CD4-positive, alpha-beta T cell treated with Interleukin-4 for 4 hours (primary cell): ENCODE results near the gene NCR3LG1.
"Not testable (repeated sequence)": the region's sequence is repeated elsewhere in the genome, so short reads cannot be mapped to it uniquely, and the experiment has no call there.

ENCODE experiments used
- DNase-seq: peaks from one replicate; pipeline ENCODE4 v3.0.0-alpha.2; 2020

The NCR3LG1 gene

DNA sequence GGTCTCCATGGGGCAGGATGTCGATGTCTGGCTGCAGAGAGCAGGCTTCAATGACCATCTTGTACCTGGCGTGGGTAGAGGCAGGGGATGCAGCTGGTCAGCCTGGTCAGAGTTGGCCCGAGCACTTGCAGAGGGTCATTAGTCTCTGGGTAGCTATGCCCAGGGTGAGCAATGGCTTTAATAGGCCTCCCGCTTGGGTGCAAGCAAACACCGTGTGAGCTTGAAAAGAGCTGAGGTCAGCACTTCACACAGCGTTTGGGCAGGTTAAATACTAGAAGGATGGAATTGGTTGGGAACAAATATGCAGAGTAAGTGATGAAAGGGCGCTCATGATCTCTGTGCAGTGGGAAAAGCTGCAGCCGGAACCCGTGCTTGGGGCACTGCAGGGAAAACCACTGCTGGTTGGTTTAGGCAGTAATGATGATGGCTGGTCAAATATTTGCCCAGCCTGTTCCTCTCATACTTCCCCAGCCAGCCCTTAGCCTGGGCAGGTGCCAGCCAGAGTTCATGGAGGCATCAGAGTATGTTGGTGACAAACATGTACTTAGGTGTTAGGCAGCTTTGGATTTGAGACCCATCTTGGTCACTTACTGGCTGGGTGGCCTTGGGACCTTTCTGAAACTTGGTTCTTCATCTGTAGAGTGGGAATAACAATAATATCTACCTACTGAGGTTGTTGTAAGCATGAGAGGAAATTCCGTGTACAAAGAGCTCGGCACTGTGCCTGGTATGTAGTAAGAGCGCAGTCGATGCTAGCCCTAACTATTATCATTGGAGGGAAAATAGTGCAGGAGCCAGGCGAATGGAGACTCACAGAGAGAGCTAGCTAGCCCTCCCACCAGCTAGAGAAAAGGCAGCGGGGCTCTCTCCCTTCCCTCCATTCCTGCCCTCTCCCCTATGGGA is 62.1 kb downstream of the NCR3LG1 start:
- no peak for DNase-seq

DNA sequence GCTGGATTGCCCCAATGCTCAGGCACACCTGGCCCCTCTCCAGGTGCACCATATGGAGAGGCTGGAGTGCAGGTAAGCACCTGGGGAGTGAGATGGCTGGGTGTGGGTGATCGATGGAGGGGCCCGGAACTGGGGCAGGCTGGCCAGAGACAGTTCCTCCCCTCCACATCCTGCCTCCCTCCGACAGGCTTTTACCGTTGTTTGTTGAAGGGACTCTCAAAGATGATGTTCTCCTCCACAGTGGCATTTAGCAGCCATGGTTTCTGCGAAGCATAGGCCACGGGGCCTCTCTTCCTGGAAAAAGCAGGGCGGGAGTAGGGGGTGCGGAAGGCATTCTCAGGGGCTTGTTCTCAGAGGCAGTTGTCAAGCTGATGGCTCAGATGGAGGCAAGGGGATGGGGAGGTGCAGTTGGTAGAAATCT is 62.7 kb downstream of the NCR3LG1 start:
- no peak for DNase-seq

GRCh38 chr11:17414992-17415391 is 63.4 kb downstream of the NCR3LG1 start:
- DNase-seq: no peak

GRCh38 chr11:17415523-17416104 is 64.0 kb downstream of the NCR3LG1 start:
- DNase-seq: no peak

DNA sequence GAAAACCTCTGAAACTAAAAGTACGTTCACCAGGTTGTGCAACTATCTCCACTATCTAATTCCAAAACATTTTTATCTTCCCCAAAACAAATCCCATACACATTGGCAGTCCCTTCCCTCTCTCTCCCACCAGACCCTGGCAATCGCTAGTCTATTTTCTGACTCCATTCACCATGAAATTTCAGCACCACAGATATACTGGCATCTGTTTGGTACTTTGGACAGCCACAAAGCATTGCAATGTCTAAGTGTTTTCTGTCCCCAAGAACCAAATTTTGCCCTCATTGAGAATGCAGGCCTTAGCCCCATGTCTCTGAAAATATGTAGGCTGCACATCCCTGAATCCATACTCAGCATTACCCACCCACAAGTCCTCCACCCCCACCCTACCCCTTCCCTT is 64.9 kb downstream of the NCR3LG1 start:
- DNase-seq: no peak

DNA sequence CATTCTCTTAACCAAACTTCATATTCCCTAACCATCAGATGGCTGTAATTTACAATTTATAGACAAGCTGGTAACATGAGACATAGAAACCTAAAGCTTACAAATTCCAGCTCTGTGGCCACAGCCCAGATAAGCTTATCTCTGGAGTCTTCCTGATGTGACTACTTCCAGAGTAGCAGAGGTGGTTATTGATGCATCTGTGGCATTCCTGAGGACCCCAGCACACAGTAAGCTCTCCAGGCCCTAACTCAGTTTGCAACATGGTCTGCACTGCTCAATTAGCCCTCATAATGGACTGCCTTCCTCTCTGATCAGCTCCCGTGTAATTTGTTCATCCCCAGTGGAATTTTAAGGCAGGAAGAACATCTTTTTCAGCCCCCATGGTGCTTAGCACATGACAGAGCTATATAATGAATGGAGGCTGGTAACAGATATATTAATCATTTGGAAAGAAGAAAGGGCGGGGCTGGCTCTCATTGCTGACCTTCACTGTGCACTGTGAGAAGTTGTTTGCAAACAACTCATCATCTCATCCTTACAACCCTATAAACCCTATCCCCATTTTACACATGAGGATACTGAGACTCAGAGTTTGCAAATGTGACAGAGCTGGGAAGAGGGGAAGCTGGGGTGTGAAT is 67.0 kb downstream of the NCR3LG1 start:
- no peak for DNase-seq

DNA sequence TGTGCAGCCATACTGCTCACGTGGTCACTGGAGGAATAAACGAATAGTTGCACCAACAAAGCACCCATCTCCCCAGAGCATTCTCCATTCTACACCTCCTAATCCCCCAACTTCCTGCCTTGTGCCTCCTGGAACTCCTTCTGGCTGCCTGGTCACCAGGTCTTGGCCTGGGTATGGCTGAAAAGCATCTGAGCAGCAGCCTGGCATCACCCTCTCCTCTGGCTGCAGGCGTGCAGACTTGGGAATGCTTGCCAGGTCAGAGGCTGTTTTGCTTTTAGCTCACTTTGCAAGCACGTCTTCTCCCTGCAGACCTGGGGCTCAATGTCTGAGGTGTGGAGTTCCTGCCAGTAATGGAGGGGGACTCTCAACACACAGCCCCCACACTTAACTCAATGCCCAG is 70.2 kb downstream of the NCR3LG1 start:
- DNase-seq: no peak

DNA sequence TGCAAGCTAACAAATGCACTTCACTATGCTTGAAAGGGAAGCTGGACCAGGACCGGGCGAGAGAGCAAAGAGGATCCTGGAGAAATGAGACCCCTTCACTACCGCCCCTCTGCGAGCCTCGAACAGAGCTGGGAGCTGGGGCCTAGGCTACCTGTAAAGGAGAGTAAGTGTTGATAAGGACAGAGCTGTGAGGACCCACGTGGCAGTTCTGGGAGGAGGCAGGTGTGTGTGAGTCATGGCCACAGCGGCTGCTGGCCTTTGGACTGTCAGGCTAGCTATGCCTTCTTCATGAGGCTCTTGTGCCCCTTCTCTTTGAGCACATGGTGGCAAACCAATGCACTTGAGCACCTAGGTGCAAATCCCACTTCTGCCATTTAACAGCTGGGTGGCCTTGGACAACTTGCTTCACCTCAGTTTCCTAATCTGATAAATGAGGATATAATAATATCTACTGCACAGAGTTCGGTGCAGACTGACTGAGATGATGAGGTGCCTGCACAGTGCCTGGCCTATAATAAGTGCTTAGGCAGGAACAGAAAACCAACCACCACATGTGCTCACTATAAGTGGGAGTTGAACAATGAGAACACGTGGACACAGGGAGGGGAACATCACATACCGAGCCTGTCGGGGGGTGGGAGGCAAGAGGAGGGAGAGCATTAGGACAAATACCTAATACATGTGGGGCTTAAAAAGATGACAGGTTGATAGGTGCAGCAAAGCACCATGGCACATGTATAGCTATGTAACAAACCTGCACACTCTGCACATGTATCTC is 72.1 kb downstream of the NCR3LG1 start:
- no peak for DNase-seq

- DNase-seq: not testable (repeated sequence)
Observed at GRCh38 chr11:17426233-17426632, 74.6 kb downstream of the NCR3LG1 start.
